Pancreas (tissue), 10 donors: ENCODE results near the gene NXPH4. TPM values are rescaled to one million over a fixed set of nuclear protein-coding genes. Genes with fewer than 3 reads are reported as not detected.

Source experiments
- ATAC-seq, 4 donors: fragments of 200-7000 bp; cut with Tn5 transposase; one replicate each; pipeline versions ENCODE4 v1.8.0 to v1.9.1; 2020; ENCODE audit warnings: mild to moderate bottlenecking in 4 of 4, moderate library complexity in 4 of 4
- DNase-seq, 6 donors: peaks; one replicate each; pipeline ENCODE4 v3.0.0-alpha.2; 2020
- FAIRE-seq: peaks from 2 replicates; lab custom pipeline; 2012; peaks lifted over from hg19 to GRCh38; lab: Jason Lieb, UNC
- H3K27ac ChIP-seq, 4 donors: fragments of 200-600 bp; sonication (generic); 1 replicate in 3 of 4; 2 replicates in 1 of 4; pipeline versions ENCODE4 v1.5.0 to v1.8.0; 2020
- H3K27me3 ChIP-seq, 4 donors: fragments of 200-600 bp; one replicate each; pipeline ENCODE4 v1.8.0; 2021
- H3K36me3 ChIP-seq, 3 donors: fragments of 200-600 bp; sonication (generic) in 1 of 3; one replicate each; pipeline versions ENCODE4 v1.5.0 to v1.8.0; 2020 to 2021
- H3K4me1 ChIP-seq, 3 donors: fragments of 200-600 bp; one replicate each; pipeline ENCODE4 v1.8.0; 2021
- H3K4me3 ChIP-seq, 4 donors: fragments of 200-600 bp; sonication (generic) in 2 of 4; one replicate each; pipeline versions ENCODE4 v1.5.0 to v1.8.0; 2020 to 2021
- H3K9me3 ChIP-seq, 4 donors: fragments of 200-600 bp; one replicate each; pipeline ENCODE4 v1.8.0; 2021
- CTCF ChIP-seq, 4 donors: fragments of 200-600 bp; sonication (generic) in 3 of 4; IDR thresholded peaks; one replicate each; pipeline versions ENCODE4 v1.5.0 to v1.8.0; 2021; ENCODE audit warnings: antibody characterized with exemption in 4 of 4
- WGBS, 2 donors: extraction: QIAGEN DNeasy Blood & Tissue Kit; methylation state at CpG; one replicate each; pipeline ENCODE4 v1.1.7; 2013; 5-methylcytosine and 5-hydroxymethylcytosine counted together
- intact Hi-C, 3 donors: fragments of 100-400 bp; cut with DNase I; formaldehyde crosslinking; loops; one replicate each; pipeline versions ENCODE4 v1.11.1 to v1.14.2; 2022
- polyA plus RNA-seq, 2 donors: library from polyadenylated mRNA; stranded (reverse); fragments of 200-250 nt; gene quantifications; one replicate each; pipeline ENCODE4 v1.2.3, GENCODE V29; 2013
- total RNA-seq, 6 donors: library from RNA; stranded (reverse); fragmentation: NEBNext Ultra II Directional in 4 of 6; extraction: Animal tissue kit (Norgen Biotek cat#: 25700) in 4 of 6; gene quantifications; one replicate each; pipeline versions ENCODE4 v1.2.1 to v1.2.4, GENCODE V29; 2021 to 2023
- donor health status: healthy with polysubstance abuse.
- donor health status: DM: no; HTN: no; CAD: no; lungs with moderate emphysema.
- donor health status: DM: no; HTN: no; CAD: no.
- donor health status: control.
- donor health status: control.
- donor health status: Bipolar disorder and iron deficiency.
- donor health status: DM: yes; HTN: yes; CAD: no.
- donor health status: DM: no; HTN: no; CAD: no.
- donor health status: DM: no; HTN: no; CAD: no.
- donor health status: DM: yes; HTN: yes; CAD: no.

NXPH4 gene
- total RNA-seq, result 1 to 10 TPM in 4 of 6 donors, under 1 TPM in 2; 0.37 to 3.3 (median 1.2) TPM
- polyA plus RNA-seq, result under 1 TPM; 0.28 to 0.38 TPM

GRCh38 chr12:57216014-57216911 lies at the start of gene NXPH4:
TSS of gene NXPH4 (plus strand) at chr12:57216794. CDS start at chr12:57216970, 176 bp downstream.
- peak in 5 of 6 donors; percentile 44 to 80 (median 60) for DNase-seq
- no peaks in the 10 kb centered on the region for H3K36me3 ChIP-seq
- intact Hi-C loops, result loop anchor here in 1 of 3 donors (10.0 kb wide), 1 partner anchor 239 kb away; the partner anchor contains the start of genes GLI1 and INHBE
- ATAC-seq, result peak in 3 of 4 donors; percentile 19 to 40 (median 37)
- peak within 1 kb of the TSS in 3 of 4 donors; percentile 18 to 59 (median 47) for H3K4me3 ChIP-seq
- peaks cover 0 to 2% (median 0%) of the 10 kb centered on the region in 4 donors for H3K27me3 ChIP-seq
- 2 to 3% methylated on average over 61 to 102 of the region's 102 CpGs for WGBS, 2 donors
- TF ChIP-seq CTCF (IDR thresholded peaks at IDR 0.05), result no peak
- no peak for FAIRE-seq
- no peaks in the 10 kb centered on the region for H3K9me3 ChIP-seq
- H3K27ac ChIP-seq, result no peak within 1 kb of the TSS
- H3K4me1 ChIP-seq, result peaks cover 0 to 15% (median 8%) of the 10 kb centered on the region in 3 donors

- H3K36me3 ChIP-seq, result no peaks in the 10 kb centered on the region
- no peak for FAIRE-seq
Measured at GRCh38 chr12:57166971-57167371, 49.6 kb upstream of the NXPH4 start.

DNA sequence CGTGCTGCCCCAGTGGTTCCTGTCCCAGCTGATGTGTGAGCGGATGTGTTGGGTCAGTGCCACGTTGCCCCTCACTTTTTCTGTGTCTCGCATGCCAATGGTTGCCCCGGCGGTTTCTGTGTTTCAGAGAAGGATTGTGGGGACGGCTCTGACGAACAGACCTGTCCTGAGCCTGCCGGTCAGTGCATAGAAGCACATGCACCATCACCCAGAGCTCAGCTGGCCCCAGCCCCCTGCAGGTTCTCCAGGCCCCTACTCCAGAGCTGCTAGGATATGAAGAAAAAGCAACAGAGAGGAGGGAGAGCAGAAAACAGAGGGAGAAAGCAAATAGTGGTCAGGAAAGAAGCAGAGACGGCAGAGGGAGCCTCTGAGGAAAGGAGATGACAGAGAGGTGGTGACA lies 48.5 kb upstream of the NXPH4 start:
- peak in 1 of 6 donors; percentile 33 for DNase-seq
- intact Hi-C loops, result loop anchor here in 1 of 3 donors (5.0 kb wide), 1 partner anchor 36 kb away; no protein-coding TSS in a partner anchor
- no peak for ATAC-seq
- H3K27ac ChIP-seq, result no peak overlapping the region
- no peaks in the 10 kb centered on the region for H3K36me3 ChIP-seq
- H3K4me1 ChIP-seq, result no peaks in the 10 kb centered on the region
- H3K27me3 ChIP-seq, result no peaks in the 10 kb centered on the region
- no peak for FAIRE-seq
- no peaks in the 10 kb centered on the region for H3K9me3 ChIP-seq
- H3K4me3 ChIP-seq, result no peak overlapping the region
- no peak for TF ChIP-seq CTCF (IDR thresholded peaks at IDR 0.05)
- WGBS, 2 donors, result 83 to 88% methylated on average over 10 of the region's 10 CpGs

More at GRCh38 chr12:57166971-57167371, 49.6 kb upstream of the NXPH4 start:
- H3K27ac ChIP-seq, result no peak overlapping the region
- ATAC-seq (no peak), DNase-seq (peak in 1 of 6 donors; percentile 56)
- no peak for TF ChIP-seq CTCF (IDR thresholded peaks at IDR 0.05)
- no peaks in the 10 kb centered on the region for H3K9me3 ChIP-seq
- WGBS, 2 donors, result 71 to 72% methylated on average over 10 of the region's 10 CpGs
- H3K27me3 ChIP-seq, result no peaks in the 10 kb centered on the region
- H3K4me1 ChIP-seq, result no peaks in the 10 kb centered on the region
- intact Hi-C loops, result loop anchor here in 1 of 3 donors (5.0 kb wide), 1 partner anchor 35 kb away; no protein-coding TSS in a partner anchor
- H3K4me3 ChIP-seq, result no peak overlapping the region

GRCh38 chr12:57169046-57169795 lies 47.4 kb upstream of the NXPH4 start:
- no peaks in the 10 kb centered on the region for H3K4me1 ChIP-seq
- no peak overlapping the region for H3K27ac ChIP-seq
- DNase-seq, result no peak
- no peak for FAIRE-seq
- H3K36me3 ChIP-seq, result no peaks in the 10 kb centered on the region
- H3K9me3 ChIP-seq, result no peaks in the 10 kb centered on the region
- no peak for TF ChIP-seq CTCF (IDR thresholded peaks at IDR 0.05)
- ATAC-seq, result no peak
- 74 to 79% methylated on average over 23 of the region's 23 CpGs for WGBS, 2 donors
- intact Hi-C loops, result loop anchor here in 1 of 3 donors (5.0 kb wide), 1 partner anchor 37 kb away; no protein-coding TSS in a partner anchor
- no peaks in the 10 kb centered on the region for H3K27me3 ChIP-seq
- no peak overlapping the region for H3K4me3 ChIP-seq
